ENCODE measurements around the gene HOXB6. TPM values are rescaled to one million over a fixed set of nuclear protein-coding genes. Genes with fewer than 3 reads are reported as not detected.

The HOXB6 gene
- total and polyA plus RNA-seq, 2 experiments from 2014 or later, result 0.12 TPM; not detected in 1

GRCh38 chr17:48564188-48565021, 40.4 kb downstream of the HOXB6 start:
- H3K27me3 ChIP-seq, result peaks cover 100% of the 10 kb centered on the region
- no peak for TF ChIP-seq CTCF (IDR thresholded peaks at IDR 0.05; ENCODE audit: low read depth, low read length)
- H3K4me3 ChIP-seq, result peak overlapping the region; percentile 34
- peaks cover 37% of the 10 kb centered on the region for H3K4me1 ChIP-seq (ENCODE audit: low read depth)
- DNase-seq (ENCODE audit: low read depth in 1 of 2, low spot score in 1 of 2), result peak in 1 of 2 donors; percentile 43
- no peak overlapping the region for H3K27ac ChIP-seq
- no peaks in the 10 kb centered on the region for H3K9me3 ChIP-seq (ENCODE audit: low read depth)
- H3K36me3 ChIP-seq, result no peaks in the 10 kb centered on the region

GRCh38 chr17:48563867-48564187, 41.0 kb downstream of the HOXB6 start:
- Histone ChIP-seq H3K36me3 (no peaks in the 10 kb centered on the region), H3K4me3 (peak overlapping the region; percentile 34), H3K9me3 (ENCODE audit: low read depth) (no peaks in the 10 kb centered on the region), H3K27ac (no peak overlapping the region), H3K27me3 (peaks cover 100% of the 10 kb centered on the region), H3K4me1 (ENCODE audit: low read depth) (peaks cover 40% of the 10 kb centered on the region)
- no peak for TF ChIP-seq CTCF (IDR thresholded peaks at IDR 0.05; ENCODE audit: low read depth, low read length)
- no peak for DNase-seq (ENCODE audit: low read depth in 1 of 2, low spot score in 1 of 2)

- H3K4me3 ChIP-seq, result no peak overlapping the region
- H3K9me3 ChIP-seq (ENCODE audit: low read depth), result no peaks in the 10 kb centered on the region
- peaks cover 39% of the 10 kb centered on the region for H3K4me1 ChIP-seq (ENCODE audit: low read depth)
- H3K36me3 ChIP-seq, result no peaks in the 10 kb centered on the region
- TF ChIP-seq CTCF (IDR thresholded peaks at IDR 0.05; ENCODE audit: low read depth, low read length), result no peak
- H3K27ac ChIP-seq, result no peak overlapping the region
- H3K27me3 ChIP-seq, result peaks cover 100% of the 10 kb centered on the region
- no peak for DNase-seq (ENCODE audit: low read depth in 1 of 2, low spot score in 1 of 2)
Observed at GRCh38 chr17:48563385-48563838, 41.4 kb downstream of the HOXB6 start.

GRCh38 chr17:48562934-48563333, 41.9 kb downstream of the HOXB6 start:
- H3K36me3 ChIP-seq, result no peaks in the 10 kb centered on the region
- H3K4me3 ChIP-seq, result no peak overlapping the region
- H3K4me1 ChIP-seq (ENCODE audit: low read depth), result peaks cover 35% of the 10 kb centered on the region
- no peaks in the 10 kb centered on the region for H3K9me3 ChIP-seq (ENCODE audit: low read depth)
- H3K27ac ChIP-seq, result no peak overlapping the region
- no peak for DNase-seq (ENCODE audit: low read depth in 1 of 2, low spot score in 1 of 2)
- H3K27me3 ChIP-seq, result peaks cover 100% of the 10 kb centered on the region
- TF ChIP-seq CTCF (IDR thresholded peaks at IDR 0.05; ENCODE audit: low read depth, low read length), result no peak

- Histone ChIP-seq H3K4me1 (ENCODE audit: low read depth) (peaks cover 42% of the 10 kb centered on the region), H3K27ac (no peak overlapping the region), H3K9me3 (ENCODE audit: low read depth) (no peaks in the 10 kb centered on the region), H3K36me3 (no peaks in the 10 kb centered on the region), H3K4me3 (no peak overlapping the region), H3K27me3 (peaks cover 100% of the 10 kb centered on the region)
- TF ChIP-seq CTCF (IDR thresholded peaks at IDR 0.05; ENCODE audit: low read depth, low read length), result peak; percentile 26
- DNase-seq (ENCODE audit: low read depth in 1 of 2, low spot score in 1 of 2), result no peak
Observed at GRCh38 chr17:48561884-48562810, 42.6 kb downstream of the HOXB6 start.

Data from cardiac muscle cell (in vitro differentiated cells and primary cell).